Measurements from ENCODE around the gene LDHB.
"Not testable (repeated sequence)": the region's sequence is repeated elsewhere in the genome, so short reads cannot be mapped to it uniquely, and the experiment has no call there.

The LDHB gene

DNA sequence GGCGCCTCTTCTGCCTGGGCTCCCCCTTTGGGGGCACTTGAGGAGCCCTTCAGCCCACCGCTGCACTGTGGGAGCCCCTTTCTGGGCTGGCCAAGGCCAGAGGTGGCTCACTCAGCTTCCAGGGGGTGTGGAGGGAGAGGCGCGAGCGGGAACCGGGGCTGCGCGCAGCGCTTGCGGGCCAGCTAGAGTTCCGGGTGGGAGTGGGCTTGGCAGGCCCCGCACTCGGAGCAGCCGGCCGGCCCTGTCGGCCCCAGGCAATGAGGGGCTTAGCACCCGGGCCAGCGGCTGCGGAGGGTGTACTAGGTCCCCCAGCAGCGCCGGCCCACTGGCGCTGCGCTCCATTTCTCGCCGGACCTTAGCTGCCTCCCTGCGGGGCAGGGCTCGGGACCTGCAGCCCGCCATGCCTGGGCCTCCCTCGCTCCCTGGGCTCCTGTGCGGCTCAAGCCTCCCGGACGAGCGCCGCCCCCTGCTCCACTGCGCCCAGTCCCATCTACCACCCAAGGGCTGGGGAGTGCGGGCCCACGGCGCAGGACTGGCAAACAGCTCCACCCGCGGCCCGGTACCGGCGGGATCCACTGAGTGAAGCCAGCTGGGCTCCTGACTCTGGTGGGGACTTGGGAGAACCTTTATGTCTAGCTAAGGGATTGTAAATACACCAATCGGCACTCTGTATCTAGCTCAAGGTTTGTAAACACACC lies 3.9 kb upstream of the LDHB start:
- not testable (repeated sequence) for DNase-seq

- no peak for DNase-seq
Measured at GRCh38 chr12:21659383-21659782, 1.7 kb upstream of the LDHB start.

DNA sequence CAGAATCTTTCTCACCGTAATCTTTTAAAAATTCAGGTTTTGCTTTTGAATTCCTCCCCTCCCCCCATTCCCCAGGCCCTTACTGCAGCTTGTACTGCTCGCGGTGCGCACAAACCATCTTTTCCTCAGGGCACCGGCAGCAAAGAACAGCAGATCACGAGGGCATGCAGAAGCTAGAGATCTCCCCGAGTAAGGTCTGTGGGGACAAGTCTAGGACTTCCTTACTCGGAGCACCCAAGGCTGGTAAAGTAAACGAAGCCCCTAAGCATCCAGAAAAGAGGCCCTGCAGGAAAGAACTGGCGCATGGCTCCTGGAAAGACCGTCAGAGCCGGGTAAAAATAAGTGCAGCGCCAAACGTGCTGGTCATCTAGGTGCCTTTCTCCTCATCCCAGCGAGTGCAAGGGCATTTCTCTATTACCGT lies 727 bp downstream of the LDHB start:
- peak; percentile 47 for DNase-seq

DNA sequence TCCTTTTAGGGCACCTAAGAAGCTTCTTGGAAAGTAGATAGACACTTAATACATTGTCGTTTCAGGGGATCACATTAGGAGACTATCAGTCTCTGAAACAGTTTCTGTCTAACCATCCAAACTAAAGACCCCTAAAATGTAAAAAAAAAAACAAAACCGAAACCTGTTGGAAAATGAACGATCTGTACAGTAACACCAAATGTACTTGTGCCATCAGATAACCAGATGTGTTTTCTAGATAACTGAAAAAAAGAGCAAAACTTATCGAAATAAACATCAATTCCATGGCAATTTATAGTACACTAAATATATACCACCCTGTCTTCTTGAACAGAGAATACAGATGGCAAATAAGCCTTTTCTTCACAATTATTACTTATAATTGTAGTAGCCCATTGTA lies 2.1 kb downstream of the LDHB start:
- no peak for DNase-seq

- no peak for DNase-seq
Measured at GRCh38 chr12:21651821-21652220, 5.8 kb downstream of the LDHB start.

- DNase-seq, result no peak
Measured at GRCh38 chr12:21650997-21651396, 6.6 kb downstream of the LDHB start.

GRCh38 chr12:21649034-21649433 lies 8.6 kb downstream of the LDHB start:
- DNase-seq, result no peak

- DNase-seq, result no peak
Measured at GRCh38 chr12:21648378-21648777, 9.3 kb downstream of the LDHB start.

- DNase-seq, result no peak
Measured at GRCh38 chr12:21647179-21647578, 10.5 kb downstream of the LDHB start.

GRCh38 chr12:21645041-21645500 lies 12.6 kb downstream of the LDHB start:
- DNase-seq, result peak; percentile 69

DNA sequence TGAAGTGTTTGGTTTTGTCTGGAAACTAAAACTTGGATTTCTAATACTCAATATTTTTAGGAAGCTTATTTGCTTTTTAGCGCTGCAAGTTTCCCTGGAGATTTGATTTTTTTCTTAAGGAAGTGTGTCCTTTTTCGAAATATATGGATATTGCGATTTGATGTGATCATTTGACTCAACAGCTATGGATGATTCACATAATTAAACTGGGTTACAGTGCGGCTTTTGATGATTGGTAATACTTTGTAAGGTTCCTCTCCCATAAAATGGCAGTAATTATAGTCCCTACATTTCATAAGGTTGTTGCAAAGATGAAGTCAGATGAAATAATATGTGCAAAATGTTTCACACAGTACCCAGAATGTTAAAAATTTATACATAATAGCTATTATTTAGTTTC lies 13.1 kb downstream of the LDHB start:
- peak; percentile 67 for DNase-seq

GRCh38 chr12:21643758-21644157 lies 13.9 kb downstream of the LDHB start:
- DNase-seq, result no peak

DNA sequence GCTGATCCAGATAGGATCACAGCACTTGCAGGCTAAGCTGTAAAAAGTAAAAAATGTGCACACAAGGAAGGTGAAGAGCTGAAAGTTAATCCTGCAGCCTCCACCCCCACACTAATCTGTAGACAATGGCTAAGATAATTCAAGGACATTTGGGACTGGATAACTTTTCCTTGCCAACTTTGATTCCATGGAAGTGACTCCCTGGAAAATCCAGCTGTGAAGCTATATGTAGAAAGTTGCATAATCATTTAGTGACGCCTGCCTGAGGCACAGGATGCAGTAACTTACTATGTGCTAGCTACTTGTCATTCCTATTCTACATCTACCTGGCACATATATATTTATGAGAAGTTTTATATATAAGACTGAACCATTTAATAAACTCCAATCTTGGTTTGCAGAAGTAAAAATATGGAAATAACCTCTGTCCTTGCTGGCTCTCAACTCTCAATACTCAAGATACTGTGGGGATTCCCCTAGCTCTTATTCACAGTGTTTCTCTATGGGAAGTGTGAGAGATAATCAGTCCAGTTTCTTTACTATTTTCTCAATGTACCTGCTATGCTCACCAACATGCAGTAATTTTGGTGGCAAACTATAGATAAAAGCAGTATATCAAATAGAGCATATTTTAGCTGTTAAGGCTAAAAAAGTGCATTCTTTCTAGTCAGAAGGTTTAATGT lies 14.8 kb downstream of the LDHB start:
- DNase-seq, result peak; percentile 78

- DNase-seq, result no peak
Measured at GRCh38 chr12:21638054-21638891, 19.4 kb downstream of the LDHB start.

- no peak for DNase-seq
Measured at GRCh38 chr12:21634245-21634644, 23.4 kb downstream of the LDHB start.

DNA sequence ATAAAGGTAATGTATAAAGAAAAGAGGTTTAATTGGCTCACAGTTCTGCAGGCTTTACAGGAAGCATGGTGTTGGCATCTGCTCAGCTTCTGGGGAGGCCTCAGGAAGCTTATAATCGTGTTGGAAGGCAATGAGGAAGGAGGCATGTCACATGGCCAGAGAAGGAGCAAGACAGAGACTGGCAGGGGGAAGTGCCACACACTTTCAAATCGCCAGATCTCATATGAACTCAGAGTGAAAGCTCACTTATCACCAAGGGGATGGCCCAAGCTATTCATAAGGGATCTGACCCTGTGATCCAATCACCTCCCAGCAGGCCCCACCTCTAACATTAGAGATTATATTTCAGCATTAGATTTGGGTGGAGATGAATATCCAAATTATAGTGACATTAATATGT lies 26.3 kb downstream of the LDHB start:
- DNase-seq, result no peak

- DNase-seq, result no peak
Measured at GRCh38 chr12:21627924-21628323, 29.7 kb downstream of the LDHB start.

DNA sequence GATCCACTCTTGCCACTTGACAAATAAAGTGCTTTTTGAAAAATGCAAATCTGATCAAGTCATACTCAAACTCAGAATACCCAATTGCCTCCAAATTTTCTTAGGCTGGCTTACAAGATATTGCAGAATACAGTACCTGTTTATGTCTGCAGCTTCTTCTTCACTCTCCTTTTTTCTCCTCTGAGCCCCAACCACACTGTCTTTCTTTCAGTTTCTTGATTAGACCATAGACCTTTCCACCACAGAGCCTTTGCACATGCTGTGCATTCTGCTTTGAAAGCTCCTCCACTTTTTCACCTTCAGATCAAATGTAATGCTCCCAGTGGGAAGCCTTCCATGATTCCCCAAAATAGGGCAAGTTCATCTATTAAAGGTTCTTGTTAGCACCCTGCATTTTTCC lies 39.1 kb downstream of the LDHB start:
- no peak for DNase-seq

- DNase-seq, result no peak
Measured at GRCh38 chr12:21617030-21617429, 40.6 kb downstream of the LDHB start.

- DNase-seq, result peak; percentile 47
Measured at GRCh38 chr12:21615431-21615830, 42.2 kb downstream of the LDHB start.

DNA sequence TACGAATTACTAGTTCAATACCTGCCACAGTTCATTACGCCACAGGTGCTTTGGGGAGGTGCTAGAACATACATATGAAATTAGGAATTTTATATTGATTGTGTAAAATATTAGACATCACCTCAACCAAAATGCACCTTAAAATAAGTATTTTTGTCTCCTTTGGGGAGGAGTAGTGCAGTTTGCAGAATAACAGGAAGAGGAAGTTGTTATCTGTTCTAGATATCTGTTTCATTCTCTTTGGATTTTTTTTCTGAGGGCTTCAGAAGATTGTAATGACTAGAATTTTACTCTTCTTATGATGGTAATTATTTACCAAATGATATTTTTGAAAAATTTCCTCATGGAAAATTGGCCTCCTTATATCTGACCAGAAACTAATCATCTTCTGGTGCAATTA lies 43.1 kb downstream of the LDHB start:
- no peak for DNase-seq

- DNase-seq, result peak; percentile 8
Measured at GRCh38 chr12:21613931-21614330, 43.7 kb downstream of the LDHB start.

- no peak for DNase-seq
Measured at GRCh38 chr12:21608196-21608595, 49.4 kb downstream of the LDHB start.

DNA sequence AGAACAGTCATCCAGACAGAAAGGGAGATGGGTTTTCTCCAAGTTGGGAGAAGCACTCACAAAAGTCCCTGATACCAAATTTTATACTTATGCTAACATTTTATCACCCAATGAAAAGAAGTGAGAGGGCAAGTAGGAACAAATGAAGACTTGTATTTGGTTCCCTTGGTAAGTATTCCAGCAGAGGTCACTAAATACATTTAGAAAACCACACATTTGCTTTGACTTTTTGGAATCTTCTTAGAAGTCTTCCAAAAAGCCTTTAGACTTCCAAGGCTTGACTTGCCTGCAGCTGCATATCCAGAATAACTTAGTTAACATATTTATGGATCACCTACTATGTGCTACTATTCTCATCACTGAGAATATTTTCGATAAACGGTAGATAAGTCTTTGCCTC lies 49.9 kb downstream of the LDHB start:
- DNase-seq, result peak; percentile 41

Measured in HCEC 1CT (cell line).